Stimulated activated CD8-positive, alpha-beta memory T cell treated with anti-CD3 and anti-CD28 coated beads, Interleukin-12 subunit alpha, Interleukin-12 subunit beta, amount 100 ng/mL, for 24 hours (primary cell): Measurements from ENCODE around the gene COL26A1.
"Not testable (repeated sequence)": the region's sequence is repeated elsewhere in the genome, so short reads cannot be mapped to it uniquely, and the experiment has no call there.

Source experiments
- DNase-seq: peaks from one replicate; pipeline ENCODE4 v3.0.0-alpha.2; 2020; ENCODE audit errors: extremely low read depth

Gene COL26A1

GRCh38 chr7:101402081-101402779 lies 39.6 kb downstream of the COL26A1 start:
- DNase-seq = no peak

- no peak for DNase-seq
These were observed 40.2 kb downstream of the COL26A1 start for GRCh38 chr7:101402835-101403234.

- DNase-seq = no peak
These were observed 42.9 kb downstream of the COL26A1 start for GRCh38 chr7:101405474-101406067.

GRCh38 chr7:101410743-101411507 lies 48.2 kb downstream of the COL26A1 start:
- DNase-seq = no peak

- no peak for DNase-seq
These were observed 48.8 kb downstream of the COL26A1 start for GRCh38 chr7:101411508-101411874.

GRCh38 chr7:101412976-101413375 lies 50.3 kb downstream of the COL26A1 start:
- DNase-seq = no peak

- DNase-seq = no peak
These were observed 56.0 kb downstream of the COL26A1 start for GRCh38 chr7:101418694-101419093.

GRCh38 chr7:101419831-101420230 lies 57.2 kb downstream of the COL26A1 start:
- DNase-seq = no peak

GRCh38 chr7:101420436-101420835 lies 57.8 kb downstream of the COL26A1 start:
- DNase-seq = no peak

GRCh38 chr7:101422356-101423195 lies 59.9 kb downstream of the COL26A1 start:
- no peak for DNase-seq

GRCh38 chr7:101426303-101427011 lies 63.8 kb downstream of the COL26A1 start:
- no peak for DNase-seq

- DNase-seq = no peak
These were observed 65.6 kb downstream of the COL26A1 start for GRCh38 chr7:101428093-101428866.

GRCh38 chr7:101432316-101432715 lies 69.6 kb downstream of the COL26A1 start:
- no peak for DNase-seq

- no peak for DNase-seq
These were observed 71.0 kb downstream of the COL26A1 start for GRCh38 chr7:101433688-101434087.

- not testable (repeated sequence) for DNase-seq
These were observed 71.5 kb downstream of the COL26A1 start for GRCh38 chr7:101434155-101434554.

GRCh38 chr7:101435461-101436220 lies 73.0 kb downstream of the COL26A1 start:
- no peak for DNase-seq

- no peak for DNase-seq
These were observed 73.6 kb downstream of the COL26A1 start for GRCh38 chr7:101436221-101436735.

- DNase-seq = no peak
These were observed 74.3 kb downstream of the COL26A1 start for GRCh38 chr7:101436857-101437576.

GRCh38 chr7:101441890-101442289 lies 79.2 kb downstream of the COL26A1 start:
- no peak for DNase-seq
